Renal cortical epithelial cell (primary cell): ENCODE data around the gene MICAL2. TPM values are rescaled to one million over a fixed set of nuclear protein-coding genes. Genes with fewer than 3 reads are reported as not detected.

Source experiments
- DNase-seq: peaks from one replicate; pipeline ENCODE4 v3.0.0-alpha.2; 2011; ENCODE audit warnings: low read depth
- total RNA-seq: library from RNA; depleted of rRNA; stranded (reverse); fragments of >200 nt; gene quantifications from 2 replicates; pipeline ENCODE4 v1.2.3, GENCODE V29; 2014

Gene MICAL2
- total RNA-seq, 1 donor from 2014 or later = 266 TPM

DNA sequence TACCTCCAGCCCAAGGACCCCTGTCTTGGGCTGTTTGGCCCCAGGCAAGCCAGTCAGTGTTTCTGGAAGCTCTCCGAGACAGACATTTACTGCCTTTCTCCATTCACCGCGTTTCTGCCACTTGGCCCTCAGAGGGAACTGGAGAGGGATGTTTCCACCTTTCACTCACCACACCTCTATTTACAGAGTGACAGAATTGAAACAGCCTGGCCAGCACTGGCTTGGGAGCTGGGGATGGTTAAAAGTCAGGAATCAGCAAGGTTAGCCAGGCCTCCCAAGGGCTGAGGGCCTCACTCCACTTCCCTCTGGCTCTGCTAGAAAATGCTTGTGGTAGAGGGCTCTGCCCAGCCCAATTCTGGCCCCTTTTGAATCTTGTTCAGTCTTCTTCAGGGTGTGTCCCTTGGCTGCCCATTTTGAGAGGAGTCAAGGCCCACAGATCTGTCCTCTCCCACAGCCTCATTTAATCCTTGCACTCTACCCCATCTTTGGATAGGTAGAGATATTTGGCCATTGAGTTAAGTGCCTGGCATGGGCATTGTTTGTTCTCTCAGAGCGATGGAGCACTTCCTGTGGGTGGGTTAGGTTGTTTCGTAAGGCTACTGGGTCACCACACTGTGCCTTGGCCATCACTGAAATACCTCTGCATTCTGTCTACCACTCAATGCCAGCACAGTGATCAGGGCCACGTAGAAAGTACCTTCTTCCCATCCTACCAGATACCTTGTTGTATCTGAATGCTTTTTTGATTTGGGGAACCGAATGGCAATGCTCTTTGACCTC, 119.2 kb downstream of the MICAL2 start:
- DNase-seq = no peak

DNA sequence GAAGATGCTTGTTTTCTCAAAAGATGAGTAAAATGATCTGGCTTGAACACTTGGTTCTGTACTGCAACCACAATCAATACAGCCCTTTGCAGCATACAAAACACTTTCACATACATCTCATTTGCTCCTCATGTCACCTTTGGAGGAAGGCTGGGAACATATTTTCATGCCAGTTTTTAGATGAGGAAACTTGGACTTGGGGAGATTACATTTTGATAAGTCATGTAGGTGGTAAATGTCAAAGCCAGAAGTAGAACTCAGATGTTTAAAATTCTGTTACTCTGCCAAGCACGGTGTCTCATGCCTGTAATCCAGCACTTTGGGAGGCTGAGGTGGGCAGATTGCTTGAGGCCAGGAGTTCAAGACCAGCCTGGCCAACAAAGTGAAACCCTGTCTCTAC, 121.8 kb downstream of the MICAL2 start:
- no peak for DNase-seq

DNA sequence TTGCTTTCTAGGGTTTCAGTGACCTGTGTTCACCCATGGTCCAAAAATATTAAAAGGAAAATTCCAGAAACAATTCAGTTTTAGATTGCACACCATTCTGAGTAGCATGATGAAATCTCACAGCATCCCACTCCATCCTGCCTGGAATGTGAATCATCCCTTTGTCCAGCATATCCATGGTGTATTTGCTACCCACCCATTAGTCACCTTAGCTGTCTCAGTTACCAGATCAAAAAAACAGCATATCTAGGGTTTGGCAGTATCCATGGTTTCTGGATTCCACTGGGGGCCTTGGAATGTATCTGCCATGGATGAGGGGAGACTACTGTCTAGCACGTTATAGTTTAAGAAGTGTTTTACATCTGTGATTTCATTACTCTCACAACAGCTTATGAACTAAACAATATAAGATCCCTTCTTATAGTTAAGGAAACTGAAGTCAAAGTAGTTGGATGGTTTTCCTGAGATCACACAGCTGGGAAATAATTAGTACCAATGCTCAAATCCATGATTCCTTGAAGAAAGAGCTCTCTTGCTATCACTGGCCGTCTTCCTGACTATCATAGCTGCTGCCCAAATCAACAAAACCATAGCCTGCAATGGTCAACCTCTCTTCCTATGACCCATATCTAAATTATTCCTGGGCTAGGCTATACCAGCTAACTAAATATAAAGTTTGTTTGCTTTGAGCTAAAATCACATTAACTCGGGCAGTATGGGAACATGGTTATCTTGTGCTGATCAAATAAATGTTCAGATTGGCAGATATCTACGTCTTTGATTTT, 122.6 kb downstream of the MICAL2 start:
- DNase-seq = peak; percentile 94

DNA sequence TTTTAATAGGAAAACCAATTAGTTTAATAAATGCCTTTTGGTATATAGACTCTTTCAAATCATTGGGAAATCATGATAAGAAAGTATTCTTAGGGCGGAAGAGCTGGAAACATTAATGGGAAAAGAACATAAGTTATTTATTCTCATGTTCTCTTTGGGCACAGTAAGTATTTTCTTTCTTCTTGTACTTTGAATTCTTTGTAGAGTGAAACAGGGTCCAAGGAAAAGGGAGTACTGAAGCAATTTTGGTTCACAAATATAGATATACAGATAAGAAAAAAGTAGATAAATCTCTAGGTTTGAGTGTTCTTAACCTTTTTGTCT, 123.2 kb downstream of the MICAL2 start:
- no peak for DNase-seq

DNA sequence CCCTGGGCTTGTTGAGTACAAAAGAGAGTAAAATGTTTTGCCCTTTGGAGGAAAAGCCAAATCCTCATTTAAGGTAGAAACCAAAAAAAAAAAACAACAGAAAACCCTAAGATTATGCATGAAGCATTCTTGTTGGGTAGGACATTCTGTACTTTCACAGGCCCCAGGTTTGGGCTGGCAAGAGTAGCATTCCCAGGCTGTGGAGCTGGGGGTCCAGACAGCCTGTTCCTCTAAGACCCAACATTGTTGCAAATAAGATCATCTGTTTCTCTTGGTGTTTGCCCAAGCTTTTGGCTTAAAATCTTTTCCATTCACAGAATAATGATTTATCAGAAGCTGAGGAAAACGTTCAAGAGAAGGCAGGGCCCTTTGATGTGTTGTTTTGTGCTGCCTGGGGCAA, 123.8 kb downstream of the MICAL2 start:
- DNase-seq = no peak

DNA sequence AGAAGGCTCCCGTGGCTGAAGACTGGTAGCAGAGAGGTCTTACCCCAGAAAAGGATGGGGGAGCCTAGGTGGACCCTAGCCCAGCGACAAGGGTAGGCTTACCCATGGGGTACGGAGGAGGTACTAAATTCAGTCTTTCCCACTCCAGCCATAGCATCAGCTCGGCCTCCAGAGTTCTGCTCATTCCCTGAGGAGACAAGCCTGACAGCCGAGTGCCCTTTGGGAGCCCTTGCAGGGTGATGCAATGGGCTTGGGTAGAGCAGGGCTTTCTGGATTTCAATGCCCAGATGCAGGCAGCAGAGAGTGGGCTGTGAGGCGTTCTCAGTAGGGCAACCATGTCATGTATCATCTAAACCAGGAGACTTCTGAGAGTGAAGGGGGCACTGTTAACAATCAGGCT, 124.7 kb downstream of the MICAL2 start:
- DNase-seq = no peak

DNA sequence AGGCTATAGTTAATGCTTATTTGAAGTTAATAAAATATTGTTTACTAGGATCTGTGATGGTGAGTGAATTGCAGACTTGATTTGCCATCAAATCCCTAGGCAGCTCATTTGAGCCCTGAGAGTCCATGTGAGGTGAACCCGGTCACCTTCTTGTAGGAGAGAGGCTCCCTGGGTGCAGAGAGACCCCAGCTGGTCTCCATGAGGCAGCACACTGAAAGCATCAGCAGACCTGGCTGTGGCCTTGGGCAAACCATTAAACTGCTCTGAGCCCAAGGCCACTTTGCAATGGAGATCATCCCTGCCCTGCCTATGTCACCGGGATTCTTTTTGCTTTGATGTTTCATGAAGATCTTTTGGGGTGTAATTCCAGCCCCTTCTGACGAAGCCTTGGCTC, 125.2 kb downstream of the MICAL2 start:
- peak; percentile 29 for DNase-seq

DNA sequence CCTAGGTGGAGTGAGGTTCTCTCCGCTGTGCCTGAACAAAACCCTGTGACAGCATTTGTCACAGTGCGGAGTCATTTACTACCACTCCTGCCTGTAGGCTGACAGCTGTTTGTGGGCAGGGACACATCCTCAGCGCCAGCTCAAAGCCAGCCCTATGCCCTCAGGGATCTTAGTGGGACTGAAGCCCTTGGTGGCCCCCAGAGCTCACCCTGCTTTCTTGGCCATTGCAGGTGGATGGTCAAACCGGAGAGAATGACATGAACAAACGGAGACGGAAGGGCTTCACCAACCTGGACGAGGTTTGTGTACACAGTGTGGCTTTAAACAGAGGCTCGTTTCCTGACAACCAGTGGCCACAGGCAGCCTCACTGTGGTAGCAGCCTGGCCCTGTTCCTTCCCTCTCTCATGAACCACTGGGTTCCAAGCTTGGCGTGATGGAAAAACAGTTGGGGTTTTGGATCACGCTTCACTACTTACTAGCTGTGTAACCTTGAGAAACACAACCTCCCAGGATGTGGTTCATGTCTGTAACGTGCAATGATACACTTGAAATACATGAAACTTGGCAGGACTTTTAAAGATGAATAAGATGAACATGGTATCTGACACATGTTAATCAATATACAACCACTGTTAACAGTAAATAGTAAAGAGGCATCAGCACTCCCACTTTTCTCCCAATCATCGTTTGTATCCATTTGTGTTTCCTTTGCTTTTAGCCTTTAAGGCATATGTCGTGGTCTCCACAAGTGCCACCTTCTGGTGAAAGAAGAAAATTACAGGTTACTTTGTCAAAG, 125.8 kb downstream of the MICAL2 start:
- peak; percentile 65 for DNase-seq

DNA sequence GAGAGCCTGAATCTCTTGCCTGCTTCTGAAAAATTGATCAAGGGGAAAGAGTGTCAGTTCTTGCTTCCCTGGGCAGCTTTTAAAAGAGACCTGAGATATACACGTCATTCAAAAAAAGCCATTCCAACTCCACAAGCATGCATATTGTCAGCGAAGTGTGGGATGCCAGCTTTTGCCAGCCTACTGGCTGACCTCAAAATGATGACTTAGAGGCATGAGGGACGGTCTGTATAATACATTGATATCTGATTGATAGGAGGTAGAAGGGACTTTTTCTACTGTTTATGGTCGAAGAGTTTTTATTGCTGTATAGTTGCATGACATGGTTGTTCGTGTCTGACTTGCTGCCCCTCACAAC, 126.3 kb downstream of the MICAL2 start:
- no peak for DNase-seq

DNA sequence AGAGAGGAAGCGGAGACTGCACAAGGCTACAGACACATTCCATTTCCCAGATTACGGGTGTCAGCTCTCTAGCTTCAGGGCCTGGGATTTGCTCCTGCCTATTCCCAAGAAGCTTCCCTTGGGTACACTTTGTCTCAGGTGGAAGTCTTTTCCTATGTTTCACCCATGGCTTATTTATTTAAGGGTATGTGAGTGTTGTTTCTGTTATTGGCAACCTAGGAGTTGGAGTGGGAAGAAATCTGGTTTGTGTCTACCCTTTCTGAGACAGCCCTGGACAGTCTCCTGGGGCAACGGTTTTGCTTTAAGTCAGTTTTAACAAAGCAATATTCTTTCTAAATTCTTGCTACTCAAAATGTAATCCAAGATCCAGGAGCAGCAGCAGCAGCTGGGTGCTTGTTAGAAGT, 127.0 kb downstream of the MICAL2 start:
- DNase-seq = no peak

DNA sequence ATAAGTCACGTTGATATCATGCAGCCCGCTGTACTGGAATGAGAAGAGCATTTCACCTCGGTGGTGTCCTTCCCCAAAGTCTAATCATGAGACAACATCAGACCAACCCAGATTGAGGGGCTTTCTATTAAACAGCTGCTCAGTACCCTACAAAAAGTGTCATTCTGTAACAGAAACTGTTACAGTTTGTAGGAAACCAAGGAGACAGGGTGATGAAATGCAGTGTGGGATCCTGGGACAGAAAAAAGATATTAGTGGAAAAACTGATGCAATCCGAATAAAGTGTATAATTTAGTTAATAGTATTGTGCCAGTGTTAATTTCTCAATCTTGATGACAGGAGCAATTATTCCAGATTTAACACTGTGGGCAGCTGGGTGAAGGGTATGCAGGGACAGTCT, 128.0 kb downstream of the MICAL2 start:
- no peak for DNase-seq

DNA sequence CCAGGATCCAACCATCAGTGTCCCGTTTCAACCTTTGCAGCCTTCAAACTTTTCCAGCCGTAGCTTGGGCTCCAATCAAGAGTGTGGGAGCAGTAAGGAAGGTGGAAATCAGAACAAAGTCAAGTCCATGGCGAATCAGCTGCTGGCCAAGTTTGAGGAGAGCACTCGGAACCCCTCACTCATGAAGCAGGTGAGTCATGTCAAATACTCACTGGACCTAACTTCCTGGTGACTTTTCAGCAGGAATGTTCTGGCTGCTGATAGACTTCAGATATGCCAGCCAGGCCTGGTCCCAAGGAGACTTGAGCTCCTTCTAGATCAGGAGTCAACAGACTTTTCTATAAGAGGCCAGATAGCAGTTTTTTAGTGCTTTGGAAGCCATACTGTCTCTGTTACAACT, 129.0 kb downstream of the MICAL2 start:
- DNase-seq = peak; percentile 74

DNA sequence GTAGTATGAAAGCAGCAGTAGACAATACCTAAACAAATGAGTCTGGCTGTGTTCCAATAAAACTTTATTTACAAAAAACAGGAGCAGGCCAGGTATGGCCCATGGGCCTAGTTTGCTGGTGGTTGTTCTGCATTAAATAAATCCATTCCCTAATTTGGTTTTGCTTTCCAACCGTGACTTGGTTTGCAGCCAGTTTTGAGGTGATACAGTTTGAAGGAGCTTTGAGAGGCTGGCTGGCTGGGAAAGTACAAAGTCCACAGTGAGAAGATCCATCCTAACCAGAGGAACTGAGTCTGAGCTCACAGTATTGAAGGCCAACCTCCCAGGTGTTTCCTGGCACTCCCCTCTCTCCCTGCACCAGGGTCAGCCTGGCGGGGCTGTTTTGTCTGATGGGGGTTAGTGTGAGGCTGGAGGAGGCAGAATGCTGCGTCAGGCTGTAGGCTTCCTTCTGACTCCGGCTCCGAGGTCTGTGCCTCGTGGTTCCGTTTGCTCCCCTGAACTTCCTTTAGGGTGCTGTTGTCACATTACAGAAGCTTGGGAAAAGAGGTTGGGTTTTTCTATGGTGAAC, 129.5 kb downstream of the MICAL2 start:
- no peak for DNase-seq

DNA sequence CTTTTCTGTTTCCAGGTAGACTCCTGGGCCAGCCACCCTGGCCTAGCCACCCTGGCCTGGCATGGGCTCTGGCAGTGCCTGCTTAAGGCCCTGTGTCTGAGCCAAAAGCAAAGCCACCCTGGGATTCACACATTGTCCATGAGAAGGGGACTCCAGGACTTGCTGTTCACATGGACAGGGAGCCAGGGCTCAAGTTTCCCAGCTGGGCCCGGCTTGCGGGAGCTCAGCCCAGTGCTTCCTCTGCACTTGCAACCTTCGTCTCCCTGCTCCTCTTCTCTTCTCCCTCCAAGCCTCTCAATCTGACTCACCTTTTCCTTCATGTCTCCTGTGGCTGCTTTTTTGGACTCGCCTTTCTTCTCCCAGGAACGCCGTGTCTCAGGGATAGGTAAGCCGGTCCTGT, 130.3 kb downstream of the MICAL2 start:
- no peak for DNase-seq

DNA sequence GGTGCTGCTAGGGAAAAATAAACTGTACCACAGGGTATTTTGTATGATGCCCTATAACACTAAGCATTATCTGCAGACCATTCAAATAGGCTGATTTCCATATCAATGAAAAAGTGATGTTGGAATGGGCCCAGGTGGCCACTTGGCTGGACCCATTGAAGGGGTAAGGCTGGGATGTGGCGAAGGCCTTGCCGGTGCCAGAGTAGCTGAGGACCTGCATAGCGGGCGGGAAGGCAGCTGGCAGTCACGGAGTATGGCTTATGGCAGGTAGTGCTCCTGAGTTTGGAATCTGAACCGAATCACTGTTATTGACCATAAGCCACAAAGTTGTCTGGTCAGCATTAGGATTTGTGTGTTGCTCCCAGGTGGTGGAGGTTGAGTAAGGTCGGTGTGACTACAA, 131.0 kb downstream of the MICAL2 start:
- no peak for DNase-seq

DNA sequence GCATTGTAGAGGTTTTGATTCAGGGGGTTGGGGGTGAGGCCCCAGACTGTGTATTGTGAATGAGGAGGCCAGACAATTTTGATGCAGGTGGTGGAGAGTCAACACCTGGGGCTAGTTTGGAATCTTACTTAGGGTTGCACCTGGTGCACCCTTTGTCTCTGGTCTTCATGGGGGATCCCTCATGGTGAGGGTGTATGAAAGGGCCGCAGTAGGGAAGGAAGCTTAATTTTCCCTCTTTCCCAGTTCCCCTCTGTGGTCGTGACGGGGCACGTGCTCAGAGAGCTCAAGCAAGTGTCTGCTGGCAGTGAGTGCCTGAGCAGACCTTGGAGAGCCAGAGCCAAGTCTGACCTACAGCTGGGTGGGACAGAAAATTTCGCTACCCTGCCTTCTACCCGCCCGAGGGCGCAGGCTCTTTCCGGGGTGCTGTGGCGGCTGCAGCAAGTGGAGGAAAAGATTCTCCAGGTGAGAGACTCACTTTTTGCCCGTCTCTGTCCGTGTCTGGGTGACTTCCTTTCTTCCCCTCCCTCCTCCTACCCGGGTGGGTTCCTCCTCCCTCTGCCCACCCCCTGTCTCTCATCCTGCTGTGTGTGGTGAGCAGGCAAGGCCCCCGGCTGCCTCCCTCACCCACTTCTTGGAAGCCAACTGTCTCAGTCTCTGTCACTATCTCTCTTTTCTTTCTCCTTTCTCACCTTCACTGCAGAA, 131.7 kb downstream of the MICAL2 start:
- DNase-seq = no peak

DNA sequence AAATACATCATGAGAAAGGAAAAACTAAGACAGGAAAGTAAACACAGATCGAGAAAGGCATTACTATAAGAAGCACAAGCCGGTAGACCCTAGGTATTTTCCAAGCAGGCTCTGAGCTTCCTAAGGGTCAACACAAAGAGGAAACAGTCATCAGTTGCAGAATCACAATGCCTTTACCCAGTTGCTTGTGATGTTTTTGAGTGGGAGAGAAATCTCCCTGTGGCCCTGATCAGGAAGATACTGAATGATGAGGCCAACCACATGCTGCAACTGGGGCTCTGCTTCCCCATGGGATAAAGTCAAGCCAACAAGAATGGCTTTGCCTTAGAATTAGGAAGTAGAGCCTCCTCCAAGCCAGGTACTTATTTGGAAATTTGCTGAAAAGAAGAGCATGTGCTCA, 132.6 kb downstream of the MICAL2 start:
- no peak for DNase-seq

DNA sequence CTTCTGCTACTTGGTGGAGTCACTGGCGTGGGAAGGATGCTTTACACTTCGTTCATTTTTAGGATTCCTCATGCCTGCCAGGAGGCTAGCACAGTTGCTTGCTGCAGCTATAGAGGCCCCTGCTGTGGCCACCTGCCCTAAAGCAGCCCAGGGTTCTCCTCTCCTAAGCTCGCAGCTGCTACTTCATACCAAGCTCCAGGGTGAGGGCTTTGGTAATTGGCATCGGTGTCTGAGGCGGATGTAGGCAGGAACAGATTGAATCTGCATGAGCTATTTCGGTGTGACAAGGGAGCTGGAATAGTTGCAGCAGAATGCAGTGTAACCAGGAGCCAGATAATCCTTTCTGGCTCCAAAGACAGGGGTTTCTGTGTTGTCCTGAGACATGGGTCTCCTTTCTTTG, 133.1 kb downstream of the MICAL2 start:
- DNase-seq = no peak

DNA sequence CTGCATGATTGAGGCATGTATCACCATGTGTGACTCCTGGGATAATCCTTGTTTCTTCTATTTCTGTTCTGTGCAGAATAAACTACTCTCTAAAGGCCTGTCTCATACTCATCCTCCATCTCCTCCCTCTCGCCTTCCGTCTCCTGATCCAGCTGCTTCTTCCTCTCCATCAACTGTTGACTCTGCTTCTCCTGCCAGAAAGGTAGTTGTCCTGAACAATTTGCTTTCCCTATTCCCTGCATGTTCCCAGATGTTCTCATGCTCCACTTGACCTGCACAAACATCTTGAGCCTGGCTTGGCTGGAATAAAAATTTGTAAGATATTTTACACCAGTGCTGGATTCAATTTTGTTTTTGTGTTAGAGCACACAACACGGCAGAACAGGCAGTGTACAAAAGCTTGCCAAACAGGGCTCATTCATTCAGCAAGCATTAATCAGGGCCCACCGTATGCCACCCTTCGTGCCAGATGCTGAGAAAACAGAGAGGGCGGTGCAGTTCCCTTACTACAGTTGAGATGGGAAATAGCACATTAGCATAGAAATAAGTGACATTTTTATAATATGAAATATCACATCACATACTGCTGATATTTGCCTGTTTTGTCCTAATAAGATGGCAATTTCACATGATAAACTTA, 133.6 kb downstream of the MICAL2 start:
- DNase-seq = no peak

DNA sequence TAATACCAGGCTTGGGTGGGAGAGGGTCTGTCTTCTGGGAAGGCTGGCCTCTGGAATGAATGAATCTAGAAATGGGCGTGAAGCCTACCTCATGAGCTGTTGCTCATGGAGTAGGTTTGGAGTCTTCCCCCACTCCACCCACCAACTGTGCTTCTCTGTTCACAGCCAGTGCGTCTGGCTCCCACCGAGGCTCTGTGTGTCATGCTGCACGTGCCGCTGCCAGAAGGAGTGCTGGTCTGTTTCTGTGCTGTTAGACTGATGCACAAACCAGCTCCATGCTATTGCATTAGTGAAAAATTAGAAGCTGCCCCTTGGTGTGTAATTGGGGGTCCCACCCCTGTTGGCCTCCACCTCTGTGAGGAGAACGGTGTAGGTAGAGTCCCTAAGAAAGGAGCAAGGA, 134.7 kb downstream of the MICAL2 start:
- DNase-seq = no peak

DNA sequence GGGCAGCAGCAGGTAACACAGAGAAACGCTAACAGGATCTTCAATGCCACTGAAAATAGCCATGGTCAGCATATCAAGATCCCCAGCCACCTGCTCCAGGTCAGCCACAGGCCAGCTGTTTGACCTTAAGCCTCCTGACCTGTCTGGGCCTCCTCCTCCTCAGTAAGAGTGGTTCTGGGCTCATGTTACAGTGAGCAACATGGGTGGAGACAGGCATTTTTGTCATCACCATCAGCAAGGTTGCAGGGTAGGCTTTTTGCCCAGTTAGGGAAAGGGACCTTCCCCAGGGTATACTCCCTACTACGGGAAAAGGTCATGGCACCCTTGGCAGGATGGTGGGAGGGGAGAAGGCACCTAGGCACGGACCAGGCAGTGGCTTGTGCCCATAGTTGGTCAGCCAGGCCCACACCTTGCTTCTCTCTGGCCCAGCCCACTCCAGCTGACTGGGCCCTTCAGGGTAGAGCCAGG, 135.2 kb downstream of the MICAL2 start:
- DNase-seq = no peak
